ENCODE data around the gene RNF5. TPM values are rescaled to one million over a fixed set of nuclear protein-coding genes. Genes with fewer than 3 reads are reported as not detected.

The RNF5 gene
- total and polyA plus RNA-seq, 2 experiments from 2014 or later: 180 to 232 TPM

GRCh38 chr6:32195652-32195901 lies 17.4 kb downstream of the RNF5 start:
- Histone ChIP-seq H3K4me1 (ENCODE audit: low read depth) (no peaks in the 10 kb centered on the region), H3K9me3 (ENCODE audit: low read depth) (no peaks in the 10 kb centered on the region), H3K27ac (peak overlapping the region; percentile 93), H3K4me3 (peak overlapping the region; percentile 37), H3K27me3 (no peaks in the 10 kb centered on the region), H3K36me3 (no peaks in the 10 kb centered on the region)
- TF ChIP-seq CTCF (IDR thresholded peaks at IDR 0.05; ENCODE audit: low read depth, low read length): peak; percentile 25
- DNase-seq (ENCODE audit: low read depth in 1 of 2, low spot score in 1 of 2): peak; percentile 100

GRCh38 chr6:32195902-32196681 lies 17.9 kb downstream of the RNF5 start:
- Histone ChIP-seq H3K27me3 (no peaks in the 10 kb centered on the region), H3K27ac (peak overlapping the region; percentile 93), H3K9me3 (ENCODE audit: low read depth) (no peaks in the 10 kb centered on the region), H3K4me1 (ENCODE audit: low read depth) (no peaks in the 10 kb centered on the region), H3K4me3 (peak overlapping the region; percentile 37), H3K36me3 (no peaks in the 10 kb centered on the region)
- TF ChIP-seq CTCF (IDR thresholded peaks at IDR 0.05; ENCODE audit: low read depth, low read length): no peak
- DNase-seq (ENCODE audit: low read depth in 1 of 2, low spot score in 1 of 2): peak; percentile 76 to 98

GRCh38 chr6:32196682-32197616 lies 18.7 kb downstream of the RNF5 start:
- no peak for TF ChIP-seq CTCF (IDR thresholded peaks at IDR 0.05; ENCODE audit: low read depth, low read length)
- Histone ChIP-seq H3K4me3 (peak overlapping the region; percentile 37), H3K9me3 (ENCODE audit: low read depth) (no peaks in the 10 kb centered on the region), H3K36me3 (no peaks in the 10 kb centered on the region), H3K27ac (peak overlapping the region; percentile 93), H3K27me3 (no peaks in the 10 kb centered on the region), H3K4me1 (ENCODE audit: low read depth) (no peaks in the 10 kb centered on the region)
- DNase-seq (ENCODE audit: low read depth in 1 of 2, low spot score in 1 of 2): peak in 1 of 2 donors; percentile 51

GRCh38 chr6:32198345-32198696 lies 20.1 kb downstream of the RNF5 start:
- H3K36me3 ChIP-seq: no peaks in the 10 kb centered on the region
- TF ChIP-seq CTCF (IDR thresholded peaks at IDR 0.05; ENCODE audit: low read depth, low read length): no peak
- no peaks in the 10 kb centered on the region for H3K9me3 ChIP-seq (ENCODE audit: low read depth)
- H3K27me3 ChIP-seq: no peaks in the 10 kb centered on the region
- no peaks in the 10 kb centered on the region for H3K4me1 ChIP-seq (ENCODE audit: low read depth)
- no peak overlapping the region for H3K4me3 ChIP-seq
- DNase-seq (ENCODE audit: low read depth in 1 of 2, low spot score in 1 of 2): no peak
- H3K27ac ChIP-seq: no peak overlapping the region

GRCh38 chr6:32198866-32199265 lies 20.7 kb downstream of the RNF5 start:
- Histone ChIP-seq H3K27ac (no peak overlapping the region), H3K4me1 (ENCODE audit: low read depth) (no peaks in the 10 kb centered on the region), H3K27me3 (no peaks in the 10 kb centered on the region), H3K4me3 (no peak overlapping the region), H3K36me3 (no peaks in the 10 kb centered on the region), H3K9me3 (ENCODE audit: low read depth) (no peaks in the 10 kb centered on the region)
- DNase-seq (ENCODE audit: low read depth in 1 of 2, low spot score in 1 of 2): no peak
- TF ChIP-seq CTCF (IDR thresholded peaks at IDR 0.05; ENCODE audit: low read depth, low read length): no peak
